ENCODE results near the gene PPME1.
"Not testable (repeated sequence)": the region's sequence is repeated elsewhere in the genome, so short reads cannot be mapped to it uniquely, and the experiment has no call there.

PPME1 gene, protein sequence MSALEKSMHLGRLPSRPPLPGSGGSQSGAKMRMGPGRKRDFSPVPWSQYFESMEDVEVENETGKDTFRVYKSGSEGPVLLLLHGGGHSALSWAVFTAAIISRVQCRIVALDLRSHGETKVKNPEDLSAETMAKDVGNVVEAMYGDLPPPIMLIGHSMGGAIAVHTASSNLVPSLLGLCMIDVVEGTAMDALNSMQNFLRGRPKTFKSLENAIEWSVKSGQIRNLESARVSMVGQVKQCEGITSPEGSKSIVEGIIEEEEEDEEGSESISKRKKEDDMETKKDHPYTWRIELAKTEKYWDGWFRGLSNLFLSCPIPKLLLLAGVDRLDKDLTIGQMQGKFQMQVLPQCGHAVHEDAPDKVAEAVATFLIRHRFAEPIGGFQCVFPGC

DNA sequence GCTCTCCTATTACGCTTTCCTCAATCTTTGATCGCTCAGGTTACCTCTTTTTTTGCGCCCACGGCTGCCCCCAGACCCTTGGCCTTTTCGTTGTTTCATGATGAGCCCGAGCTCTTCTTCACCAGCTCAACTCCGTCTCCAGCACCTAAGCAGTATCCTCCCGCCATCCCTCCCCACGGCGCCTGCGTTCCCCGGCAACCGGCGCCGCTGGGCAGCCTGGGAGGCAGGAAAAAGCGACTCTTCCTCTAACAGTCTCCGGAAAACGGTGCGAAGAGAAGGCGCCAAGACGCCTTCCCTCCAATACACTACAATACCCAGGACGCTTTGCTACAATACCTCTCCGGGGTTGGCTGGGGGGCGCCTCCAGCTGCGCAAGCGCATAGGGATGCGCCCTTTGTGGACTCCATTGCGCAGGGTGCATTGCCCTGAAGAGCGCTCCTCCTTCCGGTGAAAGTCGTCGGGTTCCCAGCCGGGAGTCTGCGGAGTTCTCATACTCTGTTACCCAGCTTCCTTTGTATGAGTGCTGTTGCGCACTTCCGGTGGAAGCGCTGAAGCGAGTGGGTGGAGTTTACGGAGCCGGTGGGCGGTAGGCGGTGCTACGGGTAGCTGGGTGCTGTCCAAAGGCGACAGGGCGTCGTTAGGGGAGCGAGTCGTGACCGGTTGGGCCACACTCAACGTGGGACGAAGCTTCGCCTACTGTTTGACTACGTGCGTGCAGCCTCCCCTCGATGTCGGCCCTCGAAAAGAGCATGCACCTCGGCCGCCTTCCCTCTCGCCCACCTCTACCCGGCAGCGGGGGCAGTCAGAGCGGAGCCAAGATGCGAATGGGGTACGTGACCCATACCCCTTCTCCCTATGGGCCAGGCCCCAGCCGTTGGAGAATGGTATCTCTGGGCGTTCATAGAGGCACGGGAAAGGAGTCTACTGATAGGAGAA lies at the start of gene PPME1, which contains the start of gene C2CD3:
TSS of gene PPME1 (plus strand) at position 596 of the 936 bp plus-strand sequence. CDS start at position 729, 133 bp downstream.
TSS of gene C2CD3 (minus strand) at position 309 of the 936 bp plus-strand sequence. CDS start at position 99, 210 bp downstream.
- peak; percentile 98 for DNase-seq (ENCODE audit: low read depth, low spot score)

DNA sequence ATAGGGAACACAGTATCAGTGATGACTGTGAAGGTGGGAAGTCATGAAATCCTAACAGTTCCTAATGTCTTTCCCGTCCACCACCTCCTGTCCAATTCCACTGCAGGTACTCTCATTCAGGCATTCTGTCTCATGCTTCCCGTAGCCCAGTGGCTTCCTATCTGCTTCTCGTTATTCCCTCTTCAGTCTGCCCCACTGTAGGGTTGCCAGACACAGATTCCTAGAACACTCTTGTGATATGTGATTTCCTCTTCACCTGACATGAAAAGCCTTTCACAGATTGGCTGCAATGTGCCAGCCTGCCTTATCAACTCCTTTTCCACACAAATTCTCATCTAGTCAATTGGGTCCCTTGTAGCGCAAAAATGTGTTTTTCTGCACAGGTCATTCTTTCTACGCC lies 49.3 kb upstream of the PPME1 start:
- DNase-seq (ENCODE audit: low read depth, low spot score), result no peak

DNA sequence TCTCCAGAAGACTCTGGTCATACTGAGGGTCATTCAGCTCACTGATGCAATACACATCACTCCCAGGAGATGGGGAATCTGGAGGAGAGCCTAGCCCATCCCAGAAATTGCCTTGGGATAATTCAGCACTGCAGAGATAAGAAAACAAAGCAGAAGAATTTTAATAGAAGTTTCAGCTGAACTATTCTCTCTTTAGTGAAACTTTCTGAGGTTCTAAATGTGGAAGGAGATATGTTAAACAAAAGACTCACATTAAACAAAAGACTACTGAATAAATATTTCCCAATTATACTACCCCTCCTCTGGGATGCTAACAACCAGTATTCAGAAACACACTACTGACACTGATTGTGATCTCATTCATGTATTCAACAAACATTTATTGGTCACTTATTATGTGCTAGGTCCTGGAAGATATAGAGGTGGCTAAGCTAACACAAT lies 48.1 kb upstream of the PPME1 start:
- DNase-seq (ENCODE audit: low read depth, low spot score), result no peak

DNA sequence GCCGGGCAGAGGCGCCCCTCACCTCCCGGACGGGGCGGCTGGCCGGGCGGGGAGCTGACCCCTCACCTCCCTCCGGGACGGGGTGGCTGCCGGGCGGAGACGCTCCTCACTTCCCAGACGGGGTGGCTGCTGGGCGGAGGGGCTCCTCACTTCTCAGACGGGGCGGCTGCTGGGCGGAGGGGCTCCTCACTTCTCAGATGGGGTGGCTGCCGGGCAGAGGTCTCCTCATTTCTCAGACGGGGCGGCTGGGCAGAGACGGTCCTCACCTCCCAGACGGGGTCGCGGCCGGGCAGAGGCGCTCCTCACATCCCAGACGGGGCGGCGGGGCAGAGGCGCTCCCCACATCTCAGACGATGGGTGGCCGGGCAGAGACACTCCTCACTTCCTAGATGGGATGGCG lies 42.0 kb upstream of the PPME1 start:
- not testable (repeated sequence) for DNase-seq (ENCODE audit: low read depth, low spot score)

DNA sequence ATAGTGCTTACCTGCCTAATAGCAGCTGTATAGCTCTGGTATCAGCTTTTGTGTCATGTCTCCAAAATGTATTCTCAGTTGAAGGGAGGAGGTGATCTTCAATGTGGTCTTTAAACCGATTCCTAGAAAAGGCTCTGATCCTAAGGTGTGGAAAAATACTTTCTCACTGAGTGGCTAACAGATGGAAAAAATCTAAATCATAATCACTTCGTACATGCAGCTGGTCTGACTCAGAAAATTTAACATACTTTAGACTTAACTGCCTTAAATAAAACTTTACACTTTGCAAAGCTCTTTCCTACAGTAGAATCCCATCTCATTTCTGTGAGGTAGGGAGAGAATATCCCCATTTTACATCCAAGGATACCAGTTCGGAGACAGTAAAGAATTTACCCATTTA lies 38.3 kb upstream of the PPME1 start:
- DNase-seq (ENCODE audit: low read depth, low spot score), result no peak

DNA sequence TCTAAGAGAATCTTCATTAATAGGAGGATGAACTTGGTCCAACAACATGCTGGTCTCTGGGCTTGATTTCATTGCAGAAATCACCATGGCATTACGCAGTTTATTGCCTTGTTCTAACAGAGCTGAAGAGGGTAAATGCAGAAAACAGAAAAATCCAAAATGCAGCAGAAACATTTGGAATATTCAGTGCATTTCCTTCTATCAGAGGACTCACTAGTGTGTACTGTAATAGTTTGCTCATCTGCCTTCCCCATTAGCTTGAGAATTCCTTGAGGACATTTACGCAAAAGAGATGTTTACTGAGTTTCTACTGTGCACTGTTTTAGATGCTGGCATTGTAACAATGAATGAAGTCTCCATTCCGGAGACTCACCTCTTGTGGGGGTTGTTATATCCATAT lies 37.7 kb upstream of the PPME1 start:
- DNase-seq (ENCODE audit: low read depth, low spot score), result no peak

DNA sequence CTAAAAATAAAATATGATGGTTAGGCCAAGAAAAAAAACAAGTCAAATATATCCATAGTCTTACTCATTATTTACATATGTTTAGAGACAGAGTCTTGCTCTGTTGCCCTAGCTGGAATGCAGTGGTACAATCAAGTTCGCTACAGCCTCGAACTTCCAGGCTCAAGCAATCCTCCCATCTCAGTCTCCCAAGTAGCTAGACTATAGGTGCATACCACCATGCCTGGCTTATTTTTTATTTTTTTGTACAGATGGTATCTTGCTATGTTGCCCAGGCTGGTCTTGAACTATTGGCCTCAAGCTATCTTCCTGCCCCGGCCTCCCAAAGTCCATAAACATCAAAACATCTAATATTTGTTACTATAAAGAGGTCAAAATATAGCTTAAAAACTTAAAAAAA lies 36.4 kb upstream of the PPME1 start:
- DNase-seq (ENCODE audit: low read depth, low spot score), result no peak

DNA sequence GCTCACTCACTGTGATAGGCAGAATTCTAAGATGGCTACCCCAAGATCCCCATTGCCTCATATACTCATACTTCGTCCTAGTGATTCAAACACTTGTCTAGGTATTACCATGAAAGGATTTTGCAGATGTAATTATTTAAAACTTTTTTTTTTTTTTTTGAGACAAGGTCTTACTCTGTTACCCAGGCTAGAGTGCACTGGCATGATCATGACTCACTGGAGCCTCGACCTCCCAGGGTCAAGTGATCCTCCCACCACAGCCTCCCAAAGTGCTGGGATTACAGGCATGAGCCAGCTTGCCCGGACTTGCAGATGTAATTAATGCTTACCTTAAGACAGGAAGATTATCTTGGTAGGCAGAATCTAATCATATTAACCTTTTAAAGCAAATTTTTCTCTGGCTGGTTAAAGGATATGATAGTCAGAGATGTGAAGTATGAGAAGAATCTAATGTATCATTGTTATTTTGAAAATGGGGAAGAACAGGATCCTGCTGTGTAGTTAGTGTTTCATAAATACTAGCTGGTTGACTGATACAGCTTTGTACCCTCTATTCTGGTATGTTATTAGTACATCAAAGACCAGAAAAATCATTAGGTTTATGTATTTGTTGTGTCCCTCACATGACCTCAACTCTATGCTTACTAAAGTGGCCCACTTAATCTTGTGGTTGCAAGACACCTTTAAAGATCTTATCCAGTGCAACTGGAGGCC lies 35.8 kb upstream of the PPME1 start:
- no peak for DNase-seq (ENCODE audit: low read depth, low spot score)

DNA sequence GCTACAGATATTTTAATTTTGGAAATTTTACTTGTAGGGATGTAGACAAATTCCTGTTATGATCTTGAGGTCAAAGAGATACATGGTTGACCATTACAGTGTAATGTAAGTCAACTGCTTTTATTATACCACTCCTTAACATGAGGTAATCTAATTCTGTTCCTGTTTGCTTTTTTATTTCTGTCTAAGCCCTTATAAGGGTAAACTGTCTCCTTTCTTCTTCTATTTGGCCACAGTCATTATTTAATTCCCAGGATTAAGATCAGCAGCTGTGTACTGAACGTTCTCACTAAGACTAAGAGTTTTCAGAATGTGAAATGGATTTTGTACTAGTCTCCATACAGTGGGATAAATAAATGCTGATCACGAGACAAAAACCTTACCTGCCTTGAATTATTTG lies 33.1 kb upstream of the PPME1 start:
- no peak for DNase-seq (ENCODE audit: low read depth, low spot score)

DNA sequence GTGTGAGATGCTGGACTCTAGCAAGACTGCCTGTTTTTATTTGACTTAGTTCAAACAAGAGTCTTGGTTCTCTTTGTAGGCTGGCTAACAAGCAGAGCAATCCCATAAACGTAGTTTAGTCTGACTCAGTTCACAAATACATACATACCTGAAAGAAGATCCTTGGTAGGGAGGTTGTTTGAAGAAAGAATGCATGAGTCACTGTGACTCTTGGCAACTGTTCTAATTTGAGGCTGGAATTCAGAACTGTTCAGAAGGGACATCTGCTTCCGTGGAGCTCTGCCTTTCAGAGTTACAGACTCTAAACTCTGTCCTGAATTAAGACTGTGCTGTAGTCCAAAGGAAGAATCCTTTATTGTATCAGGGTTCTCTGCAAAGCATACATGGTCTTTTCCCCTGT lies 32.5 kb upstream of the PPME1 start:
- no peak for DNase-seq (ENCODE audit: low read depth, low spot score)

DNA sequence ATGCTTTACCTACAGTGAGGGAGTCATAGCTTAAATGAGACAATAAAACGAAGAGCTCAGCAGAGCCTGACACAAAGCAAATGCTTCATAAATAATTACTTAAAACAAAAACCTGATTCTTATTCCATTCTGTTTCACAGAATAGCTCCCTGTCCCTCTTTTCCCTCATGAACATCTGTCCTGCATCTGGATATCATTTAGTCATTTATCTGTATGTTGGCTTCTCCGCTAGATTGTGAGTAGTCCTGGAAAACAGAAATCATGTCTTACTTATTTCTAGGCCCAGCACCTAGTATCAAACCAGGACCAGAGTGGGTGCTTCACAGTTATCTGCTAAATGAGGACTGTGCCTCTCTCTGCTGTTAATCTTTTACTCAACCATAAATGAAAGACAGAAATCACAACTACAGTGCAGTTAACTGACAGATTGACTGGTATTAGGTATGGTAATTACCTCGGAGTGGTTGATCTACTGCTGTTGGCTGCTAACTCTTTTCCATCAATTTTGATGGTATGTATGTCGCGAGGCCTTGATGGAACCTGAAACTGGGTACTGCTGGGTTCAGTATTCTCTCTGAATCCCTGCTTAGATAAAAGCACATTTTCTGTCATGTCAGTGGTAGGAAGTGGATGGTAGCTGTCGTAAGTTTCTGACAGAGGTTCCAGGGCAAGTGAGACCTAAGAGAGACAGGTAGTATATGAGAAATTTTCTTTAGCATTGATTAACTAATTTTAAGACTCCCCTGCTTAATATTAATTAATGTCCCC lies 31.8 kb upstream of the PPME1 start:
- no peak for DNase-seq (ENCODE audit: low read depth, low spot score)

DNA sequence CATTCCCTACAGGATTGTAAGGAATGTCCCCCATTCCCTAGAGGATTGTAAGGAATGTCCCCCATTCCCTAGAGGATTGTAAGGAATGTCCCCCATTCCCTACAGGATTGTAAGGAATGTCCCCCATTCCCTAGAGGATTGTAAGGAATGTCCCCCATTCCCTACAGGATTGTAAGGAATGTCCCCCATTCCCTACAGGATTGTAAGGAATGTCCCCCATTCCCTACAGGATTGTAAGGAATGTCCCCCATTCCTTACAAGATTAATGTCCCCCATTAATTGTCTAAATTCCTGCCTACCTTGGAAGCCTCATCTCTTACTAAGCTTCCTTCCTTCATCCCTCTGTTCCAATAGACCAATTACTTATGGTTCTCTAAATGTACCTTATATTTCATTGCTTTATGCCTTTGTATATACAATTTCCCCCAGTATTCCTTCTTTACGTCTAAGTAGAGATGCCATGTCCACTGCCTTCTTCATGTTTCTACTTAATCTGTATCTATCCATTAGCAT lies 31.1 kb upstream of the PPME1 start:
- not testable (repeated sequence) for DNase-seq (ENCODE audit: low read depth, low spot score)

DNA sequence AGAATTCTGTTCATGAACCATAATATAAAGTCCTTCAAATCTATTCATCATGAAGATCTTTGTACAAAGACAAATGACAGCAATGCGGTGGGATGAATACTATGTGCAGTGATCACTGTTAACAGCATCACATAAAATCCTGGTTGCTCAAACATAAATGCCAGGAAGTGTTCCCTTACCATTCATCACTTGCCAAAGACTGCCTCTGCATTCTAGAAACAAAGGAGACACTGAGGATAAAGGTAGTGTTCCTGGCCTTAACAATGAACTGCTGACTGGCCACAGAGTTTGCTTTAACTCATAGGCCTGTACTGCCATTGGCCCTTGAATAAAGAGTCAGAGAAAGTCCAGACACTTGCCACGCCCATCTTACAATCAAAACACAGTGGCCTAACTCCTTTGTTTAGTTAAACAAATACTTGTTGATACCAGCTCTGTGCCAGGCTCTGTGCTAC lies 29.8 kb upstream of the PPME1 start:
- DNase-seq (ENCODE audit: low read depth, low spot score), result no peak

DNA sequence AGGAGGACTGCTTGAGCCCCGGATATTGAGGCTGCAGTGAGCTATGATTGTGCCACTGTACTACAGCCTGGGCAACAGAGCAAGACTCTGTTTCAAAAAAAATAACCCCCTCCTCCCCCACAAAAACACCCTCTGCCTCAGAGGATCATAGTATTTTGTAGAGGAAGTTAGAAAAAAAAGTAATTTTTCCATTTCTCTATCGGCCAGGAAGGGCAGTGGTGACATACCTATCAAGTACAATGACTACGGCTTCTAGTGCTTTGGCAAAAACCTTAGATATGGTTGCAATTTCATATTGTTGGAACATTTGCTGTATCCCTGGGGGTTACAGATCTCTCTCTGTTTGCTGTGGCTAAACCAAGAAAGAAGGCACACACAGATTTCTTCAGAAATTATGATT lies 29.2 kb upstream of the PPME1 start:
- no peak for DNase-seq (ENCODE audit: low read depth, low spot score)

DNA sequence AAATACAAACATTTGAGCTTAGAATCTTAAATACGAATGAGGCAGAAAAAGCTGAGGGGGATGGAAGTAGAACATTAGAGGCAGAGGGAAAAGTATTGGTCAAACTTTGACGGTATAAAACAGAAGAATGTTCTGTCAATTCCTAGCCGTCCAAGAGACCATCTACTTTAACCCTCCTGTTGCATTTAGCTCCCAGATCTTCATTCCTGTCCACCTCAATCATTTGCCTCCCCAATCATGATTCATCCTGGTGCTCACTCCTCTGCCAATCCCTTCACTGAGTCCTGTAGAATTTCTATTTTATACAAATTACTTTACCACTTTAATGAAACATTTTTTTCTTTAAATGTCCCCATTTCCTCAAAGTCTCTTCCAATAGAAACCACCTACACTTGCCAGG lies 28.5 kb upstream of the PPME1 start:
- DNase-seq (ENCODE audit: low read depth, low spot score), result no peak

DNA sequence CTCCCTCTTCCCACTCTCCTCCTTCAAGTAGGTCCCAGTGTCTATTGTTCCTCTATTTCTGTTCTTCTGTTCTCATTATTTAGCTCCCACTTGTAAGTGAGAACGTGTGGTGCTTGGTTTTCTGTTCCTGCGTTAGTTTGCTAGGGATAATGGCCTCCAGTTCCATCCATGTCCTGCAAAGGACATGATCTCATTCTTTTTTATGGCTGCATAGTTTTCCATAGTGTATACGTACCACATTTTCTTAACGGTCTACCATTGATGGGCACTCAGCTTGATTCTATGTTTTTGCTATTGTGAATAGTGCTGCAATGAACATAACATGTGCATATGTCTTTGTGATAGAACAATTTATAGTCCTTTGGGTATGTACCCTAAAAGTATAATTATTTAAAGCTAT lies 26.5 kb upstream of the PPME1 start:
- DNase-seq (ENCODE audit: low read depth, low spot score), result no peak

DNA sequence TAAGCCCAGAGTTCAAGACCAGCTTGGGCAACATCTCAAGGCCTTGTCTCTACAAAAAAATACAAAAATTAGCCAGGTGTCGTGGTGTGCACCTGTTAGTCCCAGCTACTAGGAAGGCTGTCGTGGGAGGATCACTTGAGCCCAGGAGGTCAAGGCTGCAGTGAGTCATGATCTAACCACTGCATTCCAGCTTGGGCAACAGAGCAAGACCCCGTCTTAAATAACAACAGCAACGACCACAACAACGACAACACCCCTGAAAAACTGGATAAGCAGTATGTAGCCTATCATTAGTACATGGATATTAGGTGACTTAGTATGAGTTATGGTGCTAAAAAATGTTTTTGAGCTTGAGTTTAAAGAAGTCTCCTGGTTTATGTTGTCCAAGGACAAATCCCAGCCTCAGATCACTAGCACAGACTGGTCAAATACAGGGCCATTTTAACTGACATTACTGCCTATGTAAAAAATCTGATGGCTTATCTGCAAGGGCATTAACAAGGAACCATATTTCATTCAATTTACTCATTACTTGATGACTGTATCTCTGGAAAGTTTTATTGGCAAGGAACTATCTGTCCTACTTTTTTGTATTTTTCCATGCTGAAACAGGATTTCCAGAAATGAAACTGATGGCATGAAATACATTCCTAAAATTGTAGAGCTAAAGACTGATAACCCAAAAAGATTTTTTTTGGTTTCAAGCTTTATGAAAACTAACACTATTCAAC lies 23.7 kb upstream of the PPME1 start:
- DNase-seq (ENCODE audit: low read depth, low spot score), result no peak

DNA sequence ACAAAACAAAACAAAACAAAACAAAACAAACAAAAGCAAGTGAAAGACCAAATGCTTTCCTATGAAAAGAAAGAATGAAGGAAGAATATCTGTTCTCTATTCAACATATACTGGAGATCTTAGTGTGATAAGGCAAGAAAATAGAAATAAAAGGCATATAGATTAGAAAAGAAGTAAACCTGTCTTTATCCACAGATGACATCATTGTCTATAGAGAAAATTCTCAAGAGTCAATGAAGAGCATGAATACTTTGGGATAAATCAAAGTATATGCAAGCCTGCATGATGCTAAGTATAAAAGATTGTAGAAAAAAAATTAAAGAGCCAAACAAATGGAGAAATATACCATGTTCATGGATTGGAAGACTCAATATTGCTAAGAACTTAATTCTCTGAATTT lies 17.9 kb upstream of the PPME1 start:
- DNase-seq (ENCODE audit: low read depth, low spot score), result no peak

DNA sequence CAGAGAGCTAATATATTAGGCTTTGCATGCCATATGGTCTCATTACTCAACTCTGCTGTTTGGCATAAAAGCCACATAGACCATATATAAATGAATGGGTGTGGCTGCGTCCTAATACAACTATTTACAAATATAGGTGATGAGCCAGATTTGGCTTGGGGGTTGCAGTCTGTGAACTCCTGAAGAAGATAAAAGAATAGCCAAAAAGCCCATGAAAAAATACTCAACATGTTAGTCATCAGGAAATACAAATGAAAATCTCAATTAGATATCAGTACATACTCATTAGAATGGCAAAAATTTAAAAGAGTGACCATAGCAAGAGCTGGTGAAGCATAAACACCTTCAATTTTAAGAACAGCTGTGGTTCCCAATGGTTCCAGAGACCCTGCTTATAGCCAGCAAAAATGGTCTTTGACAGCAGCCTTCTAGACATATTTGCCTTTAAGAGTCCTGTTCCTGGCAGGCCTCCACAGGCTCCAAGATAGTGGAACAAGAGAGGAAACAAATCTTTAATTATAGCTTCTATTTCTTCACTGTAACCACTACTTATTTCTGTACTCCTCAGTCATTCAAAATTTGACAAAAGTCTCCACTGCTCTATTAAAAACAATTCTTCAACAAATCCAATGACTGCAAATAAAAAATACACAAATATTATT lies 16.3 kb upstream of the PPME1 start:
- DNase-seq (ENCODE audit: low read depth, low spot score), result no peak

DNA sequence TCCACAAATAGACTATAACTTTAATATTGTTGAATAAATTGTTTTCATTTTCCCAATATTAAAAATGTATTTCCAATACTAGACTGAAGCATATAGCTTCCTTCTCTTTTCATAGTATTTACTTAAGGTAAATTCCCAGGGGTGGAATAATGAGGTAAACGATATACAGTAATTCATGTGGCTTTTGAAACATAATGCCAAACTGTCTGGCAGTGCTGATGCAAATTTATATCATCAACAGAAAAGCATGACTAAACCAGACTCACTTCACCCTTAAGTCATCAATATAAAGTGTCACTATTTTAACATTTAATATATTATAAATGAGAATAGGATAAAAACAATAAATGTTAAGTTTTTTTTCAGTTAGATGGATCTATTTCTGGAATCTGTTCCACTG lies 13.9 kb upstream of the PPME1 start:
- no peak for DNase-seq (ENCODE audit: low read depth, low spot score)
